Measurements from ENCODE around the gene RNF10. TPM values are rescaled to one million over a fixed set of nuclear protein-coding genes. Genes with fewer than 3 reads are reported as not detected.

Gene RNF10
- total and polyA plus RNA-seq, 9 of the 15 experiments (the other 6 are each of a cell fraction or from before 2014, with no cell fraction given) = 43.0 to 139 (median 80.1) TPM

DNA sequence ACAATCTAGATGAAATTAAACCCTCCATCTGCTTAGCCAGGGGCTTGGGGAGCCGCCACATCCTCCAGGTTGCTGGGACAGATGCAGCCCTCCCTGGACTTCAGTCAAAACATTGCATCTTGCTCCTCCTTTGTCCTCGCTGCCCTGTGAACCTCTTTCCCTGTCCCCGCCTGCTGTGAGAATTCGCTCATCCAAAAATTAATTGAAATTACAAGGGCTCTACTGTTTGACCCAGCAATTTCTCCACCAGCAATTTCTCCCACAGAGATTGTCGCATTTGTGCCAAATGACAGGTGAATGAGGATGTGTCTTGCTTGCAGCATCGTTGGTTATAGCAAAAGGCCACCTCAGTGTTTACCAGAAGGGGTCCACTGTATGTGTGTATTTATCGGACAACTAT, 52.0 kb downstream of the RNF10 start (continued):
- TF ChIP-seq, protein P1, sequence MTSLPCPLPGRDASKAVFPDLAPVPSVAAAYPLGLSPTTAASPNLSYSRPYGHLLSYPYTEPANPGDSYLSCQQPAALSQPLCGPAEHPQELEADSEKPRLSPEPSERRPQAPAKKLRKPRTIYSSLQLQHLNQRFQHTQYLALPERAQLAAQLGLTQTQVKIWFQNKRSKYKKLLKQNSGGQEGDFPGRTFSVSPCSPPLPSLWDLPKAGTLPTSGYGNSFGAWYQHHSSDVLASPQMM (CRISPR knock-in tag; IDR thresholded peaks at IDR 0.05) = no peak

DNA sequence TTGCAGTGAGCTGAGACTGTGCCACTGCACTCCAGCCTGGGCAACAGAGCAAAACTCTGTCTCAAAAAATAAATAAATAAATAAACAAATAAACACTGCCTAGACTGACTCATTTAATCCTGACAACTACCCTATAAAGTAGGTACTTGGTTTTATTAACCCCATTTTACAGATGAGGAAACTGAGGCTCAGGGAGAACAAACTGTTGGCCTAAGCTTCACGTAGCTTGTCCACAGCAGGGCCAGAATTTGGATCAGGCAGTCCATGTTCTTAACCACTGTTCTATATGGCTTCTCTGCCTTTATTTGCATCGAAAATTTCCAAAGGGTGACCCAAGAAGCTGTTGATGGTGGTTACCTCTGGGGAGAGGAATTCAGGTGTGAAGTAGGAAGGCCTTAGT, 52.7 kb downstream of the RNF10 start:
- no TSS peak for BruUV-seq (replicated peaks)
- no peak for DNase-seq (ENCODE audit: extremely low read depth in 1 of 4, low spot score in 3 of 4)
- H3K27ac ChIP-seq (ENCODE audit: extremely low read depth, low read depth, low read length) = no peak overlapping the region
- ChIA-PET CTCF (ENCODE audit: low intra/inter-chr PET ratio) (no interaction called here), POLR2A (no interaction called here)
- H3K9me3 ChIP-seq (replicated peaks; ENCODE audit: control insufficient read depth, insufficient read depth, low read depth, low read length) = no peaks in the 10 kb centered on the region
- intact Hi-C loops (cut with micrococcal nuclease) = no loop called here
- in situ Hi-C loops (cut with MboI) = no loop called here
- H3K9ac ChIP-seq (ENCODE audit: insufficient read depth in 1 of 2, low read depth in 2 of 2, low read length in 2 of 2) = no peak overlapping the region
- peak in 1 of 2 experiments; percentile 38; a peak in 1 of 4 replicates for TF ChIP-seq RCOR1 (IDR thresholded peaks at IDR 0.05; ENCODE audit: borderline replicate concordance in 1 of 2, low read depth in 2 of 2, low read length in 2 of 2)
- peak; percentile 94 for TF ChIP-seq RBM25 (IDR thresholded peaks at IDR 0.05; ENCODE audit: low read depth, low read length, severe bottlenecking)
- TF ChIP-seq BCOR (IDR thresholded peaks at IDR 0.05) = peak; percentile 78; the same call in 1 of the 2 replicates
- 0 out of 2 replicates have a peak, but pooled peaks have one; percentile 55 for TF ChIP-seq ADNP (tag; IDR thresholded peaks at IDR 0.05)
- TF ChIP-seq TAF15 (IDR thresholded peaks at IDR 0.05; ENCODE audit: low read depth, low read length) = no peak
- H3K79me2 ChIP-seq (ENCODE audit: control insufficient read depth, insufficient read depth, low read length) = no peaks in the 10 kb centered on the region
- H3K9me1 ChIP-seq (ENCODE audit: control insufficient read depth, insufficient read depth, low read length) = no peaks in the 10 kb centered on the region
- no peak for ATAC-seq
- no peaks in the 10 kb centered on the region for H4K20me1 ChIP-seq (replicated peaks; ENCODE audit: control insufficient read depth, insufficient read depth, low read length)
- H3K36me3 ChIP-seq (ENCODE audit: control insufficient read depth, insufficient read depth, low read length) = no peaks in the 10 kb centered on the region
- H3K27me3 ChIP-seq (ENCODE audit: control insufficient read depth in 2 of 2, insufficient read depth in 2 of 2, low read length in 2 of 2) = peaks cover 7 to 8% of the 10 kb centered on the region in 2 experiments; a peak in 3 of 5 replicates
- peaks cover 3 to 16% of the 10 kb centered on the region in 2 experiments; a peak in 3 of 5 replicates for H3K4me1 ChIP-seq (replicated peaks in 1 of 2; ENCODE audit: control insufficient read depth in 2 of 2, insufficient read depth in 2 of 2, low read length in 2 of 2)
- H3K4me2 ChIP-seq (ENCODE audit: insufficient read depth, low read length) = no peak overlapping the region
- H3K4me3 ChIP-seq = no peak overlapping the region
- 16% methylated on average over 2 of the region's 2 CpGs for WGBS (ENCODE audit: insufficient coverage, low coverage, missing lambda C conversion rate)
- no peak overlapping the region for H2AFZ ChIP-seq (ENCODE audit: low read depth, low read length)
- no peak for FAIRE-seq

All from K562 (cell line).